GM12878 (cell line): ENCODE results near the gene SLC2A4. TPM values are rescaled to one million over a fixed set of nuclear protein-coding genes. Genes with fewer than 3 reads are reported as not detected.

ENCODE experiments used
- ATAC-seq: fragments of 200-7000 bp; cut with Tn5 transposase; 3 replicates; pipeline ENCODE4 v1.9.1; 2020; ENCODE audit warnings: mild to moderate bottlenecking, moderate library complexity
- BruUV-seq: library from RNA; stranded (reverse); fragments of 400-500 nt; replicated peaks from 2 replicates; lab custom pipeline; 2021; lab: Mats Ljungman, UMichigan
- CTCF ChIA-PET: fragments of 300-600 bp; sonication (Branson Sonifier 250); formaldehyde crosslinking; extraction: SDS; loops from one replicate; lab custom pipeline; 2021; ENCODE audit warnings: inconsistent platforms; lab: Yijun Ruan, JAX
- POLR2A ChIA-PET: fragments of 350-600 bp; formaldehyde crosslinking; extraction: SDS; loops from one replicate; lab custom pipeline; 2021; ENCODE audit warnings: inconsistent platforms; lab: Charles Lee
- RAD21 ChIA-PET: fragments of 300-600 bp; sonication (Branson Sonifier 250); formaldehyde crosslinking; loops from one replicate; lab custom pipeline; 2023; ENCODE audit warnings: antibody characterized with exemption; ENCODE audit not compliant: unreplicated experiment; lab: Charles Lee
- SMC1A ChIA-PET: fragments of 300-600 bp; sonication (Branson Sonifier 250); formaldehyde crosslinking; loops from one replicate; lab custom pipeline; 2023; ENCODE audit not compliant: unreplicated experiment, uncharacterized antibody; lab: Charles Lee
- DNase-seq: peaks from one replicate; pipeline ENCODE4 v3.0.0-alpha.2; 2011; ENCODE audit warnings: low read depth, low spot score
- FAIRE-seq: peaks from 3 replicates; lab custom pipeline; 2011; peaks lifted over from hg19 to GRCh38; lab: Jason Lieb, UNC
- H2AFZ ChIP-seq: 2 replicates; pipeline ENCODE4 v1.6.0; 2011; ENCODE audit warnings: low read depth, low read length, control low read depth; ENCODE audit not compliant: control insufficient read depth
- H3K27ac ChIP-seq: 2 replicates; pipeline ENCODE4 v1.5.1; 2011; ENCODE audit warnings: control low read depth; ENCODE audit not compliant: control insufficient read depth, insufficient read depth
- H3K27me3 ChIP-seq, 2 experiments: replicated peaks in 1 of 2; 2 replicates each; pipeline versions ENCODE4 v1.6.0 to v1.6.1; 2011; ENCODE audit warnings: low read length in 1 of 2; ENCODE audit not compliant: control insufficient read depth in 2 of 2, insufficient read depth in 2 of 2
- H3K36me3 ChIP-seq, 2 experiments: 2 replicates each; pipeline ENCODE4 v1.5.1; 2011; ENCODE audit warnings: low read length in 1 of 2; ENCODE audit not compliant: control insufficient read depth in 2 of 2, insufficient read depth in 2 of 2
- H3K4me1 ChIP-seq: 2 replicates; pipeline ENCODE4 v1.6.1; 2011; ENCODE audit warnings: mild to moderate bottlenecking, low read length, moderate library complexity, mixed read lengths; ENCODE audit not compliant: control insufficient read depth, insufficient read depth
- H3K4me2 ChIP-seq: 2 replicates; pipeline ENCODE4 v1.6.0; 2011; ENCODE audit warnings: control low read depth; ENCODE audit not compliant: control insufficient read depth, insufficient read depth
- H3K4me3 ChIP-seq: fragments of 200-600 bp; sonication (generic); 2 replicates; pipeline ENCODE4 v1.5.1; 2016
- H3K79me2 ChIP-seq: 2 replicates; pipeline ENCODE4 v1.6.0; 2011; ENCODE audit warnings: low read length; ENCODE audit not compliant: control insufficient read depth, insufficient read depth
- H3K9ac ChIP-seq: 2 replicates; pipeline ENCODE4 v1.8.0; 2011; ENCODE audit warnings: low read length, control low read depth, mixed read lengths; ENCODE audit not compliant: control insufficient read depth, insufficient read depth
- H3K9me3 ChIP-seq: replicated peaks from 3 replicates; pipeline ENCODE4 v1.5.1; 2011; ENCODE audit warnings: mild to moderate bottlenecking, low read length; ENCODE audit not compliant: control insufficient read depth, insufficient read depth
- H4K20me1 ChIP-seq: 2 replicates; pipeline ENCODE4 v1.6.0; 2011; ENCODE audit not compliant: control insufficient read depth, insufficient read depth
- ATF3 ChIP-seq: IDR thresholded peaks from 2 replicates; pipeline ENCODE4 v1.6.1; 2011; ENCODE audit warnings: low read depth, mild to moderate bottlenecking, low read length, moderate library complexity, borderline replicate concordance; ENCODE audit errors: extremely low read depth
- BCL3 ChIP-seq: IDR thresholded peaks from 2 replicates; pipeline ENCODE4 v1.6.1; 2011; ENCODE audit warnings: borderline replicate concordance, low read depth, mild to moderate bottlenecking, moderate library complexity, low read length; ENCODE audit not compliant: insufficient read depth, poor library complexity, severe bottlenecking
- CHD1 ChIP-seq: IDR thresholded peaks from 2 replicates; pipeline ENCODE4 v1.6.1; 2012; ENCODE audit warnings: low read depth, low read length, improper control_type of control experiment
- CHD2 ChIP-seq: IDR thresholded peaks from 2 replicates; pipeline ENCODE4 v1.6.1; 2011; ENCODE audit warnings: low read depth, low read length, improper control_type of control experiment, borderline replicate concordance
- CREB1 ChIP-seq: IDR thresholded peaks from 2 replicates; pipeline ENCODE4 v1.6.1; 2012; ENCODE audit warnings: low read depth, mild to moderate bottlenecking, inconsistent platforms
- DPF2 ChIP-seq: fragments of 450-650 bp; IDR thresholded peaks from 2 replicates; pipeline ENCODE4 v1.6.1; 2017; ENCODE audit warnings: mild to moderate bottlenecking
- EGR1 ChIP-seq, 2 experiments: IDR thresholded peaks; 1 replicate in 1 of 2; 2 replicates in 1 of 2; pipeline ENCODE4 v1.6.1; 2011 to 2012; ENCODE audit warnings: low read depth in 2 of 2, low read length in 2 of 2, borderline replicate concordance in 1 of 2, mild to moderate bottlenecking in 1 of 2, moderate library complexity in 1 of 2
- HDGF ChIP-seq: fragments of 450-650 bp; IDR thresholded peaks from 2 replicates; pipeline ENCODE4 v1.6.1; 2016; ENCODE audit warnings: antibody characterized with exemption
- KAT2A ChIP-seq: conservative IDR thresholded peaks from 2 replicates; pipeline ENCODE4 v1.6.1; 2011; ENCODE audit warnings: low read depth, low read length; ENCODE audit not compliant: control insufficient read depth
- LARP7 ChIP-seq: fragments of 450-650 bp; IDR thresholded peaks from 2 replicates; pipeline ENCODE4 v1.6.1; 2017; ENCODE audit warnings: mild to moderate bottlenecking
- POLR2AphosphoS5 ChIP-seq: IDR thresholded peaks from 2 replicates; pipeline ENCODE4 v1.6.1; 2011; ENCODE audit warnings: mild to moderate bottlenecking, low read length, inconsistent platforms
- SIX5 ChIP-seq: IDR thresholded peaks from 2 replicates; pipeline ENCODE4 v1.6.1; 2011; ENCODE audit warnings: mild to moderate bottlenecking, low read depth, low read length, moderate library complexity; ENCODE audit not compliant: severe bottlenecking
- SMAD1 ChIP-seq: fragments of 450-650 bp; IDR thresholded peaks from 2 replicates; pipeline ENCODE4 v1.6.1; 2018; ENCODE audit warnings: mild to moderate bottlenecking, low read depth; ENCODE audit not compliant: partially characterized antibody
- SUPT20H ChIP-seq: IDR thresholded peaks from 2 replicates; pipeline ENCODE4 v1.6.1; 2011; ENCODE audit warnings: low read depth, mild to moderate bottlenecking, low read length, moderate library complexity, borderline replicate concordance; ENCODE audit not compliant: control insufficient read depth
- YY1 ChIP-seq: IDR thresholded peaks from 2 replicates; pipeline ENCODE4 v1.6.1; 2011; ENCODE audit warnings: low read depth, mild to moderate bottlenecking, low read length
- ZNF592 ChIP-seq: fragments of 450-650 bp; IDR thresholded peaks from 2 replicates; pipeline ENCODE4 v1.6.1; 2017; ENCODE audit warnings: mild to moderate bottlenecking, moderate library complexity
- WGBS: methylation state at CpG from one replicate; pipeline ENCODE4 v1.1.6; 2016; ENCODE audit warnings: low lambda C conversion rate; ENCODE audit not compliant: insufficient replicate concordance, insufficient coverage; ENCODE audit errors: missing lambda C conversion rate; 5-methylcytosine and 5-hydroxymethylcytosine counted together
- in situ Hi-C: fragments of 300-500 bp; cut with MboI; formaldehyde crosslinking; loops from 9 replicates; pipeline ENCODE4 v1.14.3; 2018; ENCODE audit warnings: mixed read lengths
- intact Hi-C: fragments of 100-400 bp; cut with micrococcal nuclease; formaldehyde crosslinking; loops from one replicate; pipeline ENCODE4 v1.14.2; 2022; ENCODE audit not compliant: unreplicated experiment
- polyA plus RNA-seq, 11 experiments: library from polyadenylated mRNA; depleted of rRNA in 4 of 11; unstranded in 6 of 11; stranded (reverse) in 5 of 11; fragments of >200 nt; fragmentation: Nextera tagmentation in 4 of 11; fragmentation: Illumina TruSeq in 1 of 11; extraction: Ambion mirVana in 4 of 11; extraction: Trizol in 1 of 11; gene quantifications; 1 replicate in 1 of 11; 2 replicates in 10 of 11; pipeline versions ENCODE4 v1.2.1 to v1.2.3, GENCODE V29; 2011 to 2016; ENCODE audit warnings: inconsistent platforms in 2 of 11, missing spikeins in 2 of 11, low read depth in 1 of 11
- total RNA-seq, 4 experiments: library from RNA; depleted of rRNA in 3 of 4; stranded (reverse); fragments of >200 nt in 3 of 4; fragmentation: Illumina TruSeq in 1 of 4; extraction: Trizol in 1 of 4; gene quantifications; 2 replicates each; pipeline versions ENCODE4 v1.2.1 to v1.2.3, GENCODE V29; 2013 to 2021

Gene SLC2A4
- total and polyA plus RNA-seq, 10 of the 15 experiments (the other 5 are each of a cell fraction or from before 2014, with no cell fraction given), result 0.03 to 0.23 (median 0.04) TPM; not detected in 4

- TF ChIP-seq ZNF592 (no peak), ATF3 (no peak), DPF2 (no peak)
- TF ChIP-seq, all 136 proteins: peak for 0
Observed at GRCh38 chr17:7328009-7328408, 46.5 kb downstream of the SLC2A4 start (continued).

GRCh38 chr17:7328840-7329373 is 47.4 kb downstream of the SLC2A4 start, which contains the start of gene NEURL4:
Gene NEURL4 (minus strand): TSS chr17:7329335. CDS start chr17:7329312, 23 bp downstream.
- in situ Hi-C loops, result no loop called here
- H3K9me3 ChIP-seq, result no peaks in the 10 kb centered on the region
- FAIRE-seq (peak; percentile 54), ATAC-seq (peak; percentile 38), DNase-seq (no peak)
- CTCF ChIA-PET, result interaction anchor here (0.8 to 7.9 kb wide), 8 partner anchors 8 to 283 kb away, joined by 3 to 49 read pairs (median 4); partner anchors contain the start of genes ACAP1 and SLC2A4
- H3K4me1 ChIP-seq, result peaks cover 27% of the 10 kb centered on the region
- RAD21 ChIA-PET, result interaction anchor here (0.9 to 2.4 kb wide), 9 partner anchors 9 to 232 kb away, joined by 3 to 11 read pairs (median 6); partner anchors contain the start of genes ACADVL, DLG4, SENP3 and TMEM256
- H3K36me3 ChIP-seq, result peaks cover 0 to 3% of the 10 kb centered on the region in 2 experiments; a peak in 2 of 4 replicates
- peak within 1 kb of the TSS; percentile 99 for H3K4me3 ChIP-seq
- H2AFZ ChIP-seq, result peak within 1 kb of the TSS; percentile 99
- H3K79me2 ChIP-seq, result peaks cover 17% of the 10 kb centered on the region
- no TSS peak for BruUV-seq
- WGBS, result under 1% methylated on average over 44 of the region's 50 CpGs
- POLR2A ChIA-PET, result interaction anchor here (0.9 to 3.2 kb wide), 14 partner anchors 8 to 232 kb away, joined by 3 to 31 read pairs (median 6); partner anchors contain the start of genes ACAP1, GABARAP and TMEM256
- peak within 1 kb of the TSS; percentile 97 for H3K4me2 ChIP-seq
- H3K9ac ChIP-seq, result peak within 1 kb of the TSS; percentile 82
- H3K27me3 ChIP-seq, result no peaks in the 10 kb centered on the region
- intact Hi-C loops, result loop anchor here (2.0 kb wide), 1 partner anchor 22 kb away; the partner anchor contains the start of gene EIF5A
- SMC1A ChIA-PET, result interaction anchor here (1.0 to 2.3 kb wide), 9 partner anchors 9 to 359 kb away, joined by 3 to 18 read pairs (median 4); partner anchors contain the start of genes ACAP1, GPS2, TMEM102 and TP53
- H3K27ac ChIP-seq, result peak within 1 kb of the TSS; percentile 94
- H4K20me1 ChIP-seq, result no peaks in the 10 kb centered on the region
- TF ChIP-seq BCL3 (no peak), EGR1 (IDR thresholded peaks at IDR 0.05; ENCODE audit: borderline replicate concordance in 1 of 2, low read depth in 2 of 2, low read length in 2 of 2) (peak in 1 of 2 experiments; percentile 62; a peak in 2 of 3 replicates), CHD2 (no peak), SIX5 (peak; percentile 28), KAT2A (no peak), LARP7 (0 out of 2 replicates have a peak, but pooled peaks have one; percentile 29), HDGF (no peak), POLR2AphosphoS5 (no peak), YY1 (peak; percentile 92), SUPT20H (no peak), CHD1 (0 out of 2 replicates have a peak, but pooled peaks have one; percentile 52), CREB1 (no peak), SMAD1 (no peak)
